ENCODE results near the gene DIDO1. TPM values are rescaled to one million over a fixed set of nuclear protein-coding genes. Genes with fewer than 3 reads are reported as not detected.

The DIDO1 gene
- total and polyA plus RNA-seq, 9 of the 15 experiments (the other 6 are each of a cell fraction or from before 2014, with no cell fraction given), result 4.4 to 46.8 (median 31.2) TPM

- TF ChIP-seq, protein P1, sequence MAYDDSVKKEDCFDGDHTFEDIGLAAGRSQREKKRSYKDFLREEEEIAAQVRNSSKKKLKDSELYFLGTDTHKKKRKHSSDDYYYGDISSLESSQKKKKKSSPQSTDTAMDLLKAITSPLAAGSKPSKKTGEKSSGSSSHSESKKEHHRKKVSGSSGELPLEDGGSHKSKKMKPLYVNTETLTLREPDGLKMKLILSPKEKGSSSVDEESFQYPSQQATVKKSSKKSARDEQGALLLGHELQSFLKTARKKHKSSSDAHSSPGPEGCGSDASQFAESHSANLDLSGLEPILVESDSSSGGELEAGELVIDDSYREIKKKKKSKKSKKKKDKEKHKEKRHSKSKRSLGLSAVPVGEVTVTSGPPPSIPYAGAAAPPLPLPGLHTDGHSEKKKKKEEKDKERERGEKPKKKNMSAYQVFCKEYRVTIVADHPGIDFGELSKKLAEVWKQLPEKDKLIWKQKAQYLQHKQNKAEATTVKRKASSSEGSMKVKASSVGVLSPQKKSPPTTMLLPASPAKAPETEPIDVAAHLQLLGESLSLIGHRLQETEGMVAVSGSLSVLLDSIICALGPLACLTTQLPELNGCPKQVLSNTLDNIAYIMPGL (CRISPR knock-in tag; IDR thresholded peaks at IDR 0.05), result no peak
Measured at GRCh38 chr20:62836967-62837490, 89.3 kb downstream of the DIDO1 start (continued).

- Histone ChIP-seq H3K4me1 (replicated peaks in 1 of 2; ENCODE audit: control insufficient read depth in 2 of 2, insufficient read depth in 2 of 2, low read length in 2 of 2) (peaks cover 15 to 58% of the 10 kb centered on the region in 2 experiments), H3K27me3 (ENCODE audit: control insufficient read depth in 2 of 2, insufficient read depth in 2 of 2, low read length in 2 of 2) (peaks cover 0 to 9% of the 10 kb centered on the region in 2 experiments; a peak in 2 of 5 replicates), H3K36me3 (ENCODE audit: control insufficient read depth, insufficient read depth, low read length) (no peaks in the 10 kb centered on the region), H3K4me3 (no peak overlapping the region), H3K9ac (ENCODE audit: insufficient read depth in 1 of 2, low read depth in 2 of 2, low read length in 2 of 2) (peak overlapping the region in 1 of 2 experiments; percentile 28; a peak in 1 of 4 replicates), H3K9me1 (ENCODE audit: control insufficient read depth, insufficient read depth, low read length) (no peaks in the 10 kb centered on the region), H3K79me2 (ENCODE audit: control insufficient read depth, insufficient read depth, low read length) (no peaks in the 10 kb centered on the region), H3K4me2 (ENCODE audit: insufficient read depth, low read length) (no peak overlapping the region), H2AFZ (ENCODE audit: low read depth, low read length) (no peak overlapping the region), H3K9me3 (replicated peaks; ENCODE audit: control insufficient read depth, insufficient read depth, low read depth, low read length) (no peaks in the 10 kb centered on the region), H3K27ac (ENCODE audit: extremely low read depth, low read depth, low read length) (no peak overlapping the region), H4K20me1 (replicated peaks; ENCODE audit: control insufficient read depth, insufficient read depth, low read length) (no peaks in the 10 kb centered on the region)
- intact Hi-C loops (cut with micrococcal nuclease), result no loop called here
- ChIA-PET POLR2A (interaction anchor here (0.6 to 0.7 kb wide), 3 partner anchors 10 to 38 kb away, joined by 3 read pairs; no protein-coding TSS in a partner anchor), CTCF (ENCODE audit: low intra/inter-chr PET ratio) (no interaction called here)
- FAIRE-seq (no peak), ATAC-seq (no peak), DNase-seq (ENCODE audit: extremely low read depth in 1 of 4, low spot score in 3 of 4) (no peak)
- TF ChIP-seq TCFL5 (CRISPR knock-in tag; conservative IDR thresholded peaks at IDR 0.05) (no peak), EGR1 (conservative IDR thresholded peaks at IDR 0.05) (peak; percentile 56), TSC22D4 (tag; IDR thresholded peaks at IDR 0.05) (no peak), CREM (IDR thresholded peaks at IDR 0.05; ENCODE audit: low read depth) (peak; percentile 37; the same call in 1 of the 2 replicates), BRD9 (IDR thresholded peaks at IDR 0.05; ENCODE audit: low read depth, partially characterized antibody) (no peak)
- BruUV-seq (replicated peaks), result no TSS peak
- 28% methylated on average over 39 of the region's 52 CpGs for WGBS (ENCODE audit: insufficient coverage, low coverage, missing lambda C conversion rate)
- in situ Hi-C loops (cut with MboI), result no loop called here
Measured at GRCh38 chr20:62835931-62836861, 90.1 kb downstream of the DIDO1 start.

Data from K562 (cell line).